Measurements from ENCODE around the gene FADS3.

GRCh38 chr11:61826930-61827570 is 64.3 kb downstream of the FADS3 start:
- TF ChIP-seq POLR2AphosphoS2 (IDR thresholded peaks at IDR 0.05; ENCODE audit: low read depth, low read length) (no peak), SP1 (IDR thresholded peaks at IDR 0.05) (no peak), SP1 (CRISPR knock-in tag; IDR thresholded peaks at IDR 0.05) (no peak), ATF3 (CRISPR knock-in tag; IDR thresholded peaks at IDR 0.05) (no peak), ZKSCAN8 (CRISPR knock-in tag; IDR thresholded peaks at IDR 0.05; ENCODE audit: borderline replicate concordance) (no peak)
- TF ChIP-seq, protein P1, sequence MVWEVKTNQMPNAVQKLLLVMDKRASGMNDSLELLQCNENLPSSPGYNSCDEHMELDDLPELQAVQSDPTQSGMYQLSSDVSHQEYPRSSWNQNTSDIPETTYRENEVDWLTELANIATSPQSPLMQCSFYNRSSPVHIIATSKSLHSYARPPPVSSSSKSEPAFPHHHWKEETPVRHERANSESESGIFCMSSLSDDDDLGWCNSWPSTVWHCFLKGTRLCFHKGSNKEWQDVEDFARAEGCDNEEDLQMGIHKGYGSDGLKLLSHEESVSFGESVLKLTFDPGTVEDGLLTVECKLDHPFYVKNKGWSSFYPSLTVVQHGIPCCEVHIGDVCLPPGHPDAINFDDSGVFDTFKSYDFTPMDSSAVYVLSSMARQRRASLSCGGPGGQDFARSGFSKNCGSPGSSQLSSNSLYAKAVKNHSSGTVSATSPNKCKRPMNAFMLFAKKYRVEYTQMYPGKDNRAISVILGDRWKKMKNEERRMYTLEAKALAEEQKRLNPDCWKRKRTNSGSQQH (CRISPR knock-in tag; IDR thresholded peaks at IDR 0.05; ENCODE audit: low read depth) = no peak
